Duodenal mucosa (tissue), 2 donors: ENCODE data around the gene KISS1.

Experiments used
- H3K27ac ChIP-seq: one replicate; pipeline ENCODE4 v1.7.0; 2013; ENCODE audit warnings: low read depth, low read length
- H3K27me3 ChIP-seq, 2 donors: one replicate each; pipeline ENCODE4 v1.7.0; 2013; ENCODE audit warnings: low read length in 2 of 2, control low read depth in 1 of 2; ENCODE audit not compliant: insufficient read depth in 2 of 2, control insufficient read depth in 1 of 2
- H3K36me3 ChIP-seq, 2 donors: one replicate each; pipeline ENCODE4 v1.7.0; 2013; ENCODE audit warnings: low read length in 2 of 2, control low read depth in 1 of 2; ENCODE audit not compliant: insufficient read depth in 2 of 2, control insufficient read depth in 1 of 2
- H3K4me1 ChIP-seq, 2 donors: one replicate each; pipeline ENCODE4 v1.7.0; 2013; ENCODE audit warnings: low read length in 2 of 2, control low read depth in 1 of 2; ENCODE audit not compliant: insufficient read depth in 2 of 2, control insufficient read depth in 1 of 2
- H3K4me3 ChIP-seq, 2 donors: one replicate each; pipeline ENCODE4 v1.7.0; 2013; ENCODE audit warnings: low read length in 2 of 2, low read depth in 1 of 2
- H3K9ac ChIP-seq, 2 donors: one replicate each; pipeline ENCODE4 v1.7.0; 2013; ENCODE audit warnings: low read length in 2 of 2, low read depth in 1 of 2
- H3K9me3 ChIP-seq, 2 donors: one replicate each; pipeline ENCODE4 v1.7.0; 2013; ENCODE audit warnings: low read length in 2 of 2, control low read depth in 1 of 2; ENCODE audit not compliant: control insufficient read depth in 1 of 2

KISS1 gene

DNA sequence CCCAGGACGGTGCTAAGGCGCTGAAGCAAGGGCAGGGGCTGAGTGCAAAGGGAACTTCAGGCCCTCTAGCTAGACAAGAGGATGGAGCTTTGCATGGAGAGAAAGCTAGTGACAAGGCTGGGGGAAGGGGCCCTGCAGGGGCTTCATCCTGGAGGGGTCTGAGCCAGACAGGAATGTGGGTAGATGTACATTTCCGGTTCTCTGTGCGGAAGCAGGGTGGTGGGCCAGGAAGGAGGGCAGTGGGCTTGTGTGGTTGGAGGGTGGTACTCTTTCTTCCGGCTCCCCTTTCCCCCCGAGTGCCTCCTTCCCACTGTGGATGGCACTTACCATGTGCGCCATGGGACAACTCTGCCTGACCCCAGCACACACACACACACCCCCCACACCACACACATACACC, 1.5 kb downstream of the KISS1 start:
- no peak overlapping the region for H3K27ac ChIP-seq
- peaks cover 18 to 49% of the 10 kb centered on the region in 2 donors for H3K4me1 ChIP-seq
- no peaks in the 10 kb centered on the region for H3K27me3 ChIP-seq

DNA sequence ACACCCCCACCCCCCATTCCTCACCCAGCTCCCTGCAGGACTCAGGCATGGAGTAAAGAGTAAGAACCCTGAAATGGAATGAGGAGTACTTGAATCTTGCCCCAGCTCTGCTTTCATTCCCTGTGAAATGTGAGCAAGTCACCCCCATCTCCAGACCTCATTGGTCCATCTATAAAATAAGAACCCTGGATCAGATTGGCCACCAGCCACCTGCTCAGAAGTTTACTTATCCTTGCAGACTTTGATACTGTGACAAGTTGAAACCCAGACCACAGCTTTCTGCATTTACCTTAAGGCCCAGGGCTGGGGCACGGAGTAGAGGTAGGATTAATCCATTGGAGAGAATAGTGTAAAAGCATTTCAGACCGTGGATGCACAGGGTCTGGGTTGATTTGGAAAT, 2.2 kb downstream of the KISS1 start:
- no peak overlapping the region for H3K27ac ChIP-seq
- H3K4me1 ChIP-seq: peaks cover 18 to 52% of the 10 kb centered on the region in 2 donors
- no peaks in the 10 kb centered on the region for H3K36me3 ChIP-seq
- H3K9ac ChIP-seq: peak overlapping the region in 1 of 2 donors; percentile 22
- no peak overlapping the region for H3K4me3 ChIP-seq
- H3K9me3 ChIP-seq: no peaks in the 10 kb centered on the region
- no peaks in the 10 kb centered on the region for H3K27me3 ChIP-seq

More for the DNA sequence above, 1.5 kb downstream of the KISS1 start:
- Histone ChIP-seq H3K9ac (peak overlapping the region in 1 of 2 donors; percentile 26), H3K4me3 (no peak overlapping the region), H3K9me3 (no peaks in the 10 kb centered on the region), H3K36me3 (no peaks in the 10 kb centered on the region)

DNA sequence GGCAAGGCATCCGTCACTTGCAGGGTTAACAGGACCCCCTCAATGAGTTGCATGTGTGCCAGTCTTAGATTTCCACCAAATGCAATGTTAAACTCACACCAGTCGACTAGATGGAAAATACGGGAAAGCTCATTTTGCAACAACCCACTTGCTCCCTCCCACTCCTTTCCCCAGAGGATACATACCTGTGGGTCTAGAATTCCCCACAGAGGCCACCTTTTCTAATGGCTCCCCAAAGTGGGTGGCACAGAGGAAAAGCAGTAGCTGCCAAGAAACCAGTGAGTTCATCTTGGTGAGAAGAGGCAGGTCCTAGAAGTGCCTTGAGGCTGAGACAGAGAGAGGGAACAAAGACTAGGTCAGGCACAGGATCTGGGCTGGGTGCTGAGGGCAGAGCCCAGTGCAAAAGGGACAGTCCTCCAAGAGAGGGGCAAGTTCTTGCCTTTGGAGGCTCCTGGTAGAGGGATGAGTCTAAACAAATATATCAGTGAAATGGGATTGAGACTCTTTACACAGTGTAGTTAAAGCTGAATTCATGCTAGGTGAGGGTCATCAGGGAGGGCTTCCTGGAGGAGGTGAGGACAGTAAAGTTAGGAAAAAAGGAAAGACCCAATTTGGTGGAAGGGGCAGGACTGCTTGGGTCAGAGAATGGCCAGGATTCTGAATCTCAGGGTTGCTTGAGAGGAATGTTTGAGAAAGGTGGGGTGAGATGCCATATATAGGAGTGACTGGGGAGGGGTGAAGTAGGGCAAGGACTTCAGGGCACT, 3.5 kb downstream of the KISS1 start:
- H3K27ac ChIP-seq: no peak overlapping the region
- no peak overlapping the region for H3K9ac ChIP-seq
- no peak overlapping the region for H3K4me3 ChIP-seq
- H3K27me3 ChIP-seq: peaks cover 0 to 6% of the 10 kb centered on the region in 2 donors
- no peaks in the 10 kb centered on the region for H3K9me3 ChIP-seq
- no peaks in the 10 kb centered on the region for H3K36me3 ChIP-seq
- H3K4me1 ChIP-seq: peaks cover 18 to 48% of the 10 kb centered on the region in 2 donors

DNA sequence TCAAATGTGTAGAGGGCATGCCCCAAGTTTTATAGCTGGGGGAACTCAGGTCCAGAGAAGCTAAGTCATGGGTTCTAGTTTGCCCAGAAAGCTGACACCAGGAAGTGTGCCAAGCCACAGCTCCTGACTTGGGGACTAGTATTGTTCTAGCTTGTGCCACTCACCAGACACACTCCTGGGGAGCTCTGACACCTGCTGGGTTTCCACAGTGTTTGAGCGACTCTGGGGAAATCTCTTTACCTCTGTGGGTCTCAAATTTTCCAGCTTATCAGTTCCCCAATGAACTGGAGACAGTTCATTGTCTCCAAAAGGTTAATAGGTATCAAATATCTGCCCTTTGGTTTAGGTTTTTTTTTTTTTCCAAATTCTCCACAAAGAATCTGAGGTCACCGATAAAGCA, 4.2 kb downstream of the KISS1 start:
- Histone ChIP-seq H3K9me3 (no peaks in the 10 kb centered on the region), H3K27me3 (peaks cover 5 to 6% of the 10 kb centered on the region in 2 donors), H3K36me3 (no peaks in the 10 kb centered on the region), H3K4me1 (peaks cover 18 to 48% of the 10 kb centered on the region in 2 donors), H3K4me3 (no peak overlapping the region), H3K27ac (no peak overlapping the region), H3K9ac (no peak overlapping the region)

DNA sequence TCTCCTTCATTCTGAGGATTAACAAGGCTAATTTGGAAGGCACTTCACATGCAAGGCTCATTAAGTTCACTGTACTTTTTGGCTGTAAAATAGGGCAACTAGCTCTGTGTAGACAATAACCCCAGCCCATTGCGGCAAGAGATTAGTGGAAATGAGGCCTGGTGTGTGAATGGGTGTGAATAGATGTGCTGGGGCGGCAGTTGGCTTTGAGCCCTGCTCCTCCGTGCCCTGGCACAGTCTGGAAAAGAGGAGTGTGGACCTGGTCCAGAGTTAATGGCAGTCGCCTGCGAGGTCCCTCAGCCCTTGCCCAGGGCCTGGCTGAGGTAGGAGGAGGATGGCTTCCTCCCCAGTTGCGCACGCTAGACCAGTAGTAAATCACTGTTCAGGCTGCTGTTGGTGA, 4.8 kb downstream of the KISS1 start:
- no peak overlapping the region for H3K4me3 ChIP-seq
- H3K4me1 ChIP-seq: peaks cover 18 to 48% of the 10 kb centered on the region in 2 donors
- H3K27me3 ChIP-seq: peaks cover 5 to 6% of the 10 kb centered on the region in 2 donors
- H3K36me3 ChIP-seq: no peaks in the 10 kb centered on the region
- peak overlapping the region in 1 of 2 donors; percentile 27 for H3K9ac ChIP-seq
- H3K27ac ChIP-seq: no peak overlapping the region
- no peaks in the 10 kb centered on the region for H3K9me3 ChIP-seq

DNA sequence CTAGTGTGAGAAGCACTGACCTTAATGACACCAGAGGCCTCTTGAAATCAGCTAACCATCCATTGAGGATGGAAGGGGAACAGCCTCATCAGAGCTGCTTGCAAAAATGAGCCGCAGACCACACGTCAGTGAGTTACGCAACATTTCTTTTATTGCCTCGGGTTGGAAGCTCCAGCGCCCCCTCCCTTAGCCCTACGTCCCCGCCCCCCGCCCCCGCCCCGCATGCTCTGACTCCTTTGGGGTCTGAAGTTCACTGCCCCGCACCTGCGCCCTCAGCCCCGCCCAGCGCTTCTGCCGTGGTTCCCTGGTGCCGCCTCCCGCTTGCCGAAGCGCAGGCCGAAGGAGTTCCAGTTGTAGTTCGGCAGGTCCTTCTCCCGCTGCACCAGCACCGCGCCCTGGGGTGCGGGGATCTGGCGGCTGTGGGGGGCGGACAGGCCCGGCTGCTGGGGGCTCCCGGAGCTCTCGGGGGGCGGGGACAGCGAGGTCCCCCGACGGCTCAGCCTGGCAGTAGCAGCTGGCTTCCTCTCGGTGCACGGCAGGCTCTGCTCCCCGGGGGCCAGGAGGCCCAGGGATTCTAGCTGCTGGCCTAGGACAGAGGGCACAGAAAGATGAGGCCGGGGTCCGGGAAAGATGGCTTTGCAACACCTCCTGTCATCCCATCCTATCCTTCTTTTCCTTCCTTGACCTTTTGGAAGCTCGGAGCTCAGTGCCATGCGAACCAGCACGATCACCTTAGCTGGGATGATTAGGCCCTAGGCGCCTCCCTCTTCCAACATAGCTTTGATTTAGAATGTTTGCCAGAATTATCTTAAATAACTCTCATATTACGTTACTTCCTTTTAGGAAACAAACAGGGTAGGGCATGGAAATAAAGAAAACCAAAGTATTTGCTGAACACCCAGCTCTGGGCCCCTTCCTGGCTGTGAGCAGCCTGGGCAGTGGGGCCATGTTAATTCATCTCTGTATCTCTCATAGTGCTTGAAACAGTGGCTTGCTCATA, 5.8 kb downstream of the KISS1 start:
- no peaks in the 10 kb centered on the region for H3K36me3 ChIP-seq
- no peak overlapping the region for H3K27ac ChIP-seq
- H3K9me3 ChIP-seq: no peaks in the 10 kb centered on the region
- peak overlapping the region in 1 of 2 donors; percentile 15 for H3K4me3 ChIP-seq
- H3K27me3 ChIP-seq: peaks cover 5 to 6% of the 10 kb centered on the region in 2 donors
- H3K9ac ChIP-seq: peak overlapping the region in 1 of 2 donors; percentile 45
- H3K4me1 ChIP-seq: peaks cover 18 to 48% of the 10 kb centered on the region in 2 donors

DNA sequence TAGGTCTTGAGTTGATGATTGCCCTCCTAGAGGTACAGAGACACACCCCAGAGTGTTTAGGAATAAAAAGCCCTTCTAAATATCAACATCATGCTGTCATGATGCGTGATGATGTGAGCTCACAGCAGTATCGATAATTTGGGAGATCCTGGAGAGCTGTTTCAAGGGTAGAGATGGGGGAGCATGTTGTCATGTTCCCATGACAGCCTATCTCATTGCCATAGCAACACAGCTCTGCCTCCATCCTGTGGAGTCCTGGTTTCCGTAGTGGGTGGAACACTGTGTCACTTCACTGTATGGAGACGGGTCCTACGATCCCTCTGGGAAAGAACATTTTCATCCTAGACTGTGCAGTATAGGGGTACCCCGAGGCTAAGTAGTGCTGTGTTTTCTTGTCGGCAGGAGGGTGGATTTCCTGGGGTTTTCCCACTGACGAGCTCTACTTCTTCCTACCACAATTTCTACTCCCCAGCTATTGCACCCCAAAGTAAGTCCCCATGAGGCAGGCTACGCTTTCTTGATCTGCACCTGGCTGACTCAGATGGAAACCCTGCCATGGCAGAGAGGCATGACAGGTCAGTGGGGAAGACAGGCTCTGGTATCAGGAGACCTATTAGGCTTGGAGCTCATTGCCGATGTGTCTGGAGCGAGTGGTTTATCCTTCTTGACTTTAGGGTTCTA, 7.2 kb downstream of the KISS1 start:
- peaks cover 11 to 41% of the 10 kb centered on the region in 2 donors for H3K4me1 ChIP-seq
- H3K4me3 ChIP-seq: no peak overlapping the region
- no peak overlapping the region for H3K27ac ChIP-seq
- H3K36me3 ChIP-seq: no peaks in the 10 kb centered on the region
- H3K9me3 ChIP-seq: no peaks in the 10 kb centered on the region
- H3K9ac ChIP-seq: no peak overlapping the region
- peaks cover 5 to 6% of the 10 kb centered on the region in 2 donors for H3K27me3 ChIP-seq

DNA sequence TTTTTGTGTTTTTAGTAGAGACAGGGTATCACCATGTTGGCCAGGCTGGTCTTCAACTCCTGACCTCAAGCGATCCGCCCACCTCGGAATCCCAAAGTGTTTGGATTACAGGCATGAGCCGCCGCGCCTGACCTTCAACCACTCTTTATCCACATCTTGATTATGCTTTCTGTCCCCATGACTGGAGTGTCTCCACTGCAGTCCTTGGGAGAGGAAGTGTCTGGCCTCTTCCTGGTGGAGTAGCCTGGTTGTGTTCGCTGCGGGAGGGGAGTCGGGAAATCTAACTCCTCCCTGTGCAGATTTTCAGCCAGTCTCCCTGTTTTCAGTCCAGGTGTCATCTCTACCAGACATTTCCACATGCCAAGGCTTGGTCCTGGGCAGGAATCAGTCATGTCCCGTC, 9.7 kb downstream of the KISS1 start:
- Histone ChIP-seq H3K9me3 (no peaks in the 10 kb centered on the region), H3K4me3 (no peak overlapping the region), H3K9ac (no peak overlapping the region), H3K27me3 (peaks cover 5 to 6% of the 10 kb centered on the region in 2 donors), H3K4me1 (peaks cover 0 to 20% of the 10 kb centered on the region in 2 donors), H3K27ac (no peak overlapping the region), H3K36me3 (no peaks in the 10 kb centered on the region)

DNA sequence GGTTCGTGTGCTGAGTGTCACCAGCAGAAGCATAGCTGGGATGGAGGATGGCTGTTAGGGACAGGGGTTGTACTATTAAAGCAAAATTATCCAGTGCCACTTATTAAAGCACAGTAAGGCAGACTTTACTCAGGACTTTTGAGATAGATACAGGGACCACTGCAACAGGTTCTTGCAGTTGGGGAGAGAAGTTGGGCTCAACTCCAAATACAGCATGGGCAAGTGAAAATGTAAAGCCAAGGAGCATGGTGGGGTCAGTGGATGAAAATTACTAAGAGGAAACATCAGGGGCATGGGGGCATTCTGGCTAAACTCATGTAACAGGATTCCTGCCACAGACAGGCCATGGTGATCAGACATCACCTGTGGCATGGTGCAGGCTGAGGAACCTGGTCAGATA, 15.2 kb downstream of the KISS1 start:
- Histone ChIP-seq H3K4me3 (no peak overlapping the region), H3K9ac (no peak overlapping the region), H3K9me3 (no peaks in the 10 kb centered on the region), H3K27me3 (peaks cover 0 to 4% of the 10 kb centered on the region in 2 donors), H3K27ac (no peak overlapping the region), H3K4me1 (peaks cover 6 to 7% of the 10 kb centered on the region in 2 donors), H3K36me3 (no peaks in the 10 kb centered on the region)
